Subcutaneous adipose tissue (tissue), 4 donors: ENCODE data around the gene VTI1A. TPM values are rescaled to one million over a fixed set of nuclear protein-coding genes. Genes with fewer than 3 reads are reported as not detected.

Experiments used
- total RNA-seq, 4 donors: library from RNA; depleted of rRNA; stranded (reverse); fragments of >200 nt; gene quantifications; one replicate each; pipeline ENCODE4 v1.1.0, GENCODE V29; 2016
- TF ChIP-seq, protein P1 (sequence below): fragments of 450-650 bp; IDR thresholded peaks from one replicate; pipeline ENCODE4 v1.5.1; 2016; ENCODE audit warnings: low read depth, mild to moderate bottlenecking, control low read depth, antibody characterized with exemption, moderate library complexity

VTI1A gene
- total RNA-seq, 4 donors from 2014 or later, result 48.4 to 70.3 (median 61.9) TPM

DNA sequence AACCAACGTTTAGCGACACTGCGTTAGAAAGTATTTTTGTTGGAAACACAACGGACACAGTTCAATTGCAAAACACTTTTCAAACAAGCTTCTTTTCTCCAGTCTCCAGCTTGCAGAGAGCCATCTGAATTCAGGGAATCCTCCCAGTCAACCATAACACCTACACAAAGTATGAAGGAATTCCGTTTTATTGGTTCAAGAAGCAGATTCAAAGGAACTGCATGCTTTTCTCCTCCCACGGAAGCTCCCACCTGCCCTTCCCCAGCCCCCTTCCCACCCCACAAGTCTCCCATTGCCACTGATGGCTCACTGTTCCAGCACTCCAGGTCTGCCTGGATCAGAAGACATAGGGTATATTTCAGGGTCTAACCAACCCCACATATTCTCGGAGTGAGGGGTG, 312.5 kb downstream of the VTI1A start:
- TF ChIP-seq, protein P1, sequence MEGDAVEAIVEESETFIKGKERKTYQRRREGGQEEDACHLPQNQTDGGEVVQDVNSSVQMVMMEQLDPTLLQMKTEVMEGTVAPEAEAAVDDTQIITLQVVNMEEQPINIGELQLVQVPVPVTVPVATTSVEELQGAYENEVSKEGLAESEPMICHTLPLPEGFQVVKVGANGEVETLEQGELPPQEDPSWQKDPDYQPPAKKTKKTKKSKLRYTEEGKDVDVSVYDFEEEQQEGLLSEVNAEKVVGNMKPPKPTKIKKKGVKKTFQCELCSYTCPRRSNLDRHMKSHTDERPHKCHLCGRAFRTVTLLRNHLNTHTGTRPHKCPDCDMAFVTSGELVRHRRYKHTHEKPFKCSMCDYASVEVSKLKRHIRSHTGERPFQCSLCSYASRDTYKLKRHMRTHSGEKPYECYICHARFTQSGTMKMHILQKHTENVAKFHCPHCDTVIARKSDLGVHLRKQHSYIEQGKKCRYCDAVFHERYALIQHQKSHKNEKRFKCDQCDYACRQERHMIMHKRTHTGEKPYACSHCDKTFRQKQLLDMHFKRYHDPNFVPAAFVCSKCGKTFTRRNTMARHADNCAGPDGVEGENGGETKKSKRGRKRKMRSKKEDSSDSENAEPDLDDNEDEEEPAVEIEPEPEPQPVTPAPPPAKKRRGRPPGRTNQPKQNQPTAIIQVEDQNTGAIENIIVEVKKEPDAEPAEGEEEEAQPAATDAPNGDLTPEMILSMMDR, result no peak

DNA sequence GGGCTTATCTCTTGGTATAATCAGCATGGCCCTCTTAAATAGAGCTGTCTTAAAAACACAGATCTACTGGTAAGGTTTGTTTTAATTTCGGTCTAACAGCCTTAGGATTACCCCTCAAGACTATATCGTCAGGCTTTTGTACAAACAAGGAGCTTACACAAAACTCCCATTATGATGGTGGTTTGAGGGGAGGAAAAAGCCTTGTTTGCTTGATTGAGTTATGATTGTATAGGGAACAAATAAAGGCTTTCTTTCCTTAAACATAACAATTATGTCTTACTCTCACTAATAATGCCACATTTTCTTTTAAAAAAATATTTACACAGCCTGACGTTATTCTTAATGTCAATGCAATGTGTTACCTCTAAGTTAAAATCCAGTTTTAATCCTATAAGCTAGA, 314.2 kb downstream of the VTI1A start:
- TF ChIP-seq, protein P1, result no peak

DNA sequence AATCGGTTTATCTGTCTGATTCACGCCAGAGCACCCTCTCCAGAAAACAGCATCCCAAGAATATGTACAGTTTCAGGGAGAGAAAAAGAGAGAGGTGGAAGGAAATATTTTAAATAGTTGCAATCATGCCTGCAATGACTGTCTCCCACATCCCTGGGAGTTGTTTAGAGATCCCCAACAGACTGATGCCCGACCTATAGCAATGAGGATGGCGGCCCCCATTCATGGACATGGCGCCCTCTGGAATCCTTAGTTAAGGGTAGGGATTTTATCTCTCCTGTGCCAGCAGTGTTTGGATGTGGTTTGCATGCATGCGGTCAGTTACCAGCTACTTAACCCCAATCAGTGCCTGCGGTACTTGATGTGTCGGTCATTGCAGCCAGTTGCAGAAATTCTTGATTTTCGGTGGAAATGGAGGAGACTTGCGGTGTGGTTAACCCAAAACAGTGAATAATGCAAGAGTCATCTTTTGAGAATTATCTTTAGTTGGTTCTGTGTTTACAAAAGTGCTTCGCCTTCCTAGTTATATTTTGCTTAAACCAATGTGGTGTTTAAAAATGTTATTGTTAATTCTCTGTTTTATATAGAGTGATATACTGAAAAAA, 317.0 kb downstream of the VTI1A start:
- TF ChIP-seq, protein P1, result no peak

DNA sequence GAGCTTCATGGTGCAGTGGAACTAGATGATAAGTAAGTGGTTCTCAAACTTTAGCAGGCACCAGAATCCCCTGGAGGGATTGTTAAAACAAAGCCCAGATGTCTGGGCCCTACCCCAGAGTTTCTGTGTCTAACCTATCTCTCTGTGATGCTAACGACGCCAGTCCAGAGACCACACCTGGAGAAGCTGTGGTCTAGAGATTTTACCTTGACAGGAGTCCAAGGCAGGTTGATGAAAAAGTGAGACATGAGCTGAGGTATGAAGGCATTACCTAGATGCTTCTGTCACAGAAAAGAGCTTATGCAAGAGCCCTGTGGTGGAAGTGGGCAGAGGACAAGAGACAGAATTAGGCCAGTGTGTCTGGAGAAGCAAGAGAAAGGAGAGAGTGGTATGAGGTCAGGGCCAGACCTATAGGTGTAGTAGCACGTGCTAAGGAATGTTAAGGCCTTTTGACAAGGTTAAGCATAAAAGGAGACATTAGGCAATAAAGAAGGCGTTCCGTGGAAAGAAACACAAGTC, 318.8 kb downstream of the VTI1A start:
- TF ChIP-seq, protein P1, result no peak

DNA sequence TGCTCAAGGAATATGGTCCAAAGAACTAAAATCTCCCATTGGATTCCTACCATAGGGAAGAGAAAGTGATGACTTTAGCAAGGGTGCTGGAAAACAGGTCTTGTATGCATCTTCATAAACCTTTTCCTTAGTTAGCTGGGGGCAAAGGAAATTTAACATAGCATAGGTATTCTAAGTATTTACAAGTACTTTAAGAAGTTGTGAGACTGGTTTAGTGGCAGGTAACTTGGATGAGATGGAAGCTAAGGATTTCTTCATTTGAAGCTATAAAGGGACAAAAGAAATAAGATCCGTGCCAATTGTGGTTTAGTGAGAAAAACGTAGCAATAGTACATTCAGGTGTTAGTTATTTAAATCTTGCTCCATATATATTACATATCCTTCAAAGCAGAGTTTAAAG, 319.6 kb downstream of the VTI1A start:
- TF ChIP-seq, protein P1, result no peak

DNA sequence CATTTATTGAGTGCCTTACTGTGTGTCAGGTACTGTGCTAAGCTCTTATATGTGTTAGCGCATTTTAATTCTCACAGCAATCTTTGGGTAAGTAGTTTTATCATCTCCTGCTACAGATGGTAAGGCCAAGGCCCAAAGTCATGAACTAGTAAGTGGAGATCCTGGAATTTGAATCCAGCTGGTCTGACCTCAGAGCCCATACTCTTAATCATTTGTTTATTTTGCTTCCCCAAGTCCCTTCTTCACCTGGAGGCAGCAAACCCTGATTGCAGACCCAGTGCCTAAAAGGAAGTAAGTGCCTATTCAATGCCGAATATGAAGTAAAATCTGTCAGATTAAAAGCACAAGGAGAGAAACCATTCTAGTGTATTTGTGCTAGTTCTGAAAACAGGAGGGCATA, 320.1 kb downstream of the VTI1A start:
- TF ChIP-seq, protein P1, result no peak

DNA sequence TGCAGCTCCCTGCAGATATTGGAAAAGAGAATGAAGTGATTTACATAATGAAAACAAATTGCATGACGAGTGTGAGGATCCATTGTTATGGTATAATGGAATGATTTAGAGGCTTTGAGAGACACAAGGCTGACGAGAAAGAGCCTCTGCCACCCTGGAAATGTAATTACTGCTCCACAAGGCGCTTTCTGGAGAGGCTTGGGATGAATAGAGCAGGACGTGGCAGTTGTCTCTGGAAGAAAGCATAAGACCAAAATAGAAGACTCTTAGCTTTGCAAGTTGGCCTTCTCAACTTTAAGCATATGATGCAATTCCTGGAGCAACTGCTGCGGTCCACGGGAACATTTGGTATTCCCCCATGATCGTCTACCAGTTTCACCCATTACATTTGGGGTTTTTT, 321.1 kb downstream of the VTI1A start:
- TF ChIP-seq, protein P1, result no peak
